ENCODE results near the gene ERCC4.
A peak's percentile ranks its signal among the peaks of the same experiment; 100 is the strongest.

The ERCC4 gene

DNA sequence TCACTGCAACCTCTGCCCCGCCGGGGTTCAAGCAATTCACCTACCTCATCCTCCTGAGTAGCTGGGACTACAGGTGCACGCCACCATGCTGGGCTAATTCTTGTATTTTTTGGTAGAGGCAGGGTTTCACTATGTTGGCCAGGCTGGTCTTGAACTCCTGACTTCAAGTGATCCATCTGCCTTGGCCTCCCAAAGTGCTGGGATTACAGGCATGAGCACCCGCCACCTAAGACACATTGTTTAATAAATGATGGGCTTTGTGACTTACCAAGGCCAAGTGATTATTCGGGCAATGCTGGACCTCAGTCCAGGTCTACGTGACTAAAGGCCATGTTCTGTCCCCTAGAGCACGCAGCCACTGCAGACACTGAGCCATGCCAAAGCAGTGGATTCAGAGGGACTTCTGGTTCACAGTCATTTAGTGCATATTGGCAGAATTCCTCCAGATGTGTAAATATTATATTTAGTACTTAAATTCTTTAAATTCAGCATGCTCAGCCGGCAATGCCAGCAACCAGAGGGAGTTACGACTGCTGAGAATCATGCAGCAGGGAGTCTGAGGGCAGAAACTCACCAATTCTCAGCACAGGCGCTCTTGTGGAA is 4.8 kb upstream of the ERCC4 start:
- in situ Hi-C loops (cut with HindIII; ENCODE audit: low sequenced_read_pairs), result no loop called here
- TF ChIP-seq CTCF (IDR thresholded peaks at IDR 0.05; ENCODE audit: low read depth, low read length), result no peak
- no peak for DNase-seq (ENCODE audit: low read depth, low spot score)
- no peak overlapping the region for H3K4me3 ChIP-seq (ENCODE audit: low read depth, low read length)

DNA sequence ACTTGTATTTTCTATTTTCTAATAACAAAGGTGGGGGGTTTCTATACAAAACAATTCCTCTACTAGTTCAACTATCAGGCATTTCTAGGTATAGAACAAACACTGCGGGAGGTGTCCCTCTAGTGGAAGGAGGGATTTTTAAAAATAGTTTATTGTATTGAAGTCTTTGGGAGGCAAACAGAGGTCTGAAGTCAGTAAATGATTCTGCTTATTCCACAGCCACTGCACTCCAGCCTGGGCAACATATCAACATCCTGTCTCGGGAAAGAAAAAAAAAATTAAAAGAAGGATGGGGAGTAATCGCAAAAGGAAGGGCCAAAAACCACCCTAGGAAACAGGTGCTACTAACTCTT is 648 bp upstream of the ERCC4 start:
- peak overlapping the region; percentile 3 for H3K4me3 ChIP-seq (ENCODE audit: low read depth, low read length)
- TF ChIP-seq CTCF (IDR thresholded peaks at IDR 0.05; ENCODE audit: low read depth, low read length), result peak; percentile 37
- in situ Hi-C loops (cut with HindIII; ENCODE audit: low sequenced_read_pairs), result no loop called here
- peak; percentile 55 for DNase-seq (ENCODE audit: low read depth, low spot score)

DNA sequence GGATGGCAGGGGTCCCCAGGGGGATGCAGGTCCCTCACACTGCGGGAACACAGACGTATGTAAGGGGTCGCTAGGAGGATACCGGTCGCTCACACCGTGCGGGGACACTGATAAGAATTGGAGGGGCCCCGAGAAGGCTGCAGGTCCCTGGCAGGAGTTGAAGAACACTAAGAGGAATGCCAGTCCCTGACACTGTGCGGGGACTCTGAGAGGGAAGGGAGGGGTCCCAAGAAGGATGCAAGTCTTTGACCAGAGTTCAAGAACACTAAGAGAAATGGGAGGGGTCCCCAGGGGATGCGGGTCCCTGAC is 510 bp downstream of the ERCC4 start:
- no peak for TF ChIP-seq CTCF (IDR thresholded peaks at IDR 0.05; ENCODE audit: low read depth, low read length)
- no peak for DNase-seq (ENCODE audit: low read depth, low spot score)
- peak overlapping the region; percentile 67 for H3K4me3 ChIP-seq (ENCODE audit: low read depth, low read length)
- in situ Hi-C loops (cut with HindIII; ENCODE audit: low sequenced_read_pairs), result no loop called here

DNA sequence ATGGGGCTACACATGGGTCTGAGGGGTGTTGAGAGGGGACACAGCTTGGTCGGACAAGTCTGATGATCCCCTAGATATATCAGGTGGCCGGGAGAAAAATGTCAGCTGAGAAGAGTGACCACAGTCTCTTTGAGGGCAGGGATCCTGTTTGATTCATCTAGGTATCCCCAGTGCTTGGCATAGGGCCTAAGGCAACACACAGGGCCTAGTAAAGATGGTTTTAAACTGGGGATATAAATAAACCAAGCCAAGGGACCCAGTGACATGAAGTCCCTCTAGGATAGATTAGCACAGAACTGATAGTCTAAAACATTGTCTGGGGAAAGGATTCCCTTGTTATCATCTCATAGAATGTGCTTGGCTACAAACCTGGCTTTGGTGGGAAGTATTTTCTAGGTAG is 1.4 kb downstream of the ERCC4 start:
- no peak for TF ChIP-seq CTCF (IDR thresholded peaks at IDR 0.05; ENCODE audit: low read depth, low read length)
- in situ Hi-C loops (cut with HindIII; ENCODE audit: low sequenced_read_pairs), result no loop called here
- no peak for DNase-seq (ENCODE audit: low read depth, low spot score)
- peak overlapping the region; percentile 67 for H3K4me3 ChIP-seq (ENCODE audit: low read depth, low read length)

GRCh38 chr16:13923703-13924298 is 3.8 kb downstream of the ERCC4 start:
- H3K4me3 ChIP-seq (ENCODE audit: low read depth, low read length), result no peak overlapping the region
- peak; percentile 44 for TF ChIP-seq CTCF (IDR thresholded peaks at IDR 0.05; ENCODE audit: low read depth, low read length)
- DNase-seq (ENCODE audit: low read depth, low spot score), result peak; percentile 72
- in situ Hi-C loops (cut with HindIII; ENCODE audit: low sequenced_read_pairs), result no loop called here

- in situ Hi-C loops (cut with HindIII; ENCODE audit: low sequenced_read_pairs), result no loop called here
- TF ChIP-seq CTCF (IDR thresholded peaks at IDR 0.05; ENCODE audit: low read depth, low read length), result no peak
- no peak overlapping the region for H3K4me3 ChIP-seq (ENCODE audit: low read depth, low read length)
- no peak for DNase-seq (ENCODE audit: low read depth, low spot score)
These were observed 6.5 kb downstream of the ERCC4 start for GRCh38 chr16:13926464-13926863.
